Activated CD4-positive, alpha-beta T cell treated with anti-CD3 and anti-CD28 coated beads, Interleukin-2, amount 50 U/mL, for 48 hours (primary cell): ENCODE measurements around the gene RALGDS.
A peak's percentile ranks its signal among the peaks of the same experiment; 100 is the strongest.
"Not testable (repeated sequence)": the region's sequence is repeated elsewhere in the genome, so short reads cannot be mapped to it uniquely, and the experiment has no call there.

Source experiments
- DNase-seq, 2 experiments: peaks; one replicate each; pipeline ENCODE4 v3.0.0-alpha.2; 2020

The RALGDS gene

DNA sequence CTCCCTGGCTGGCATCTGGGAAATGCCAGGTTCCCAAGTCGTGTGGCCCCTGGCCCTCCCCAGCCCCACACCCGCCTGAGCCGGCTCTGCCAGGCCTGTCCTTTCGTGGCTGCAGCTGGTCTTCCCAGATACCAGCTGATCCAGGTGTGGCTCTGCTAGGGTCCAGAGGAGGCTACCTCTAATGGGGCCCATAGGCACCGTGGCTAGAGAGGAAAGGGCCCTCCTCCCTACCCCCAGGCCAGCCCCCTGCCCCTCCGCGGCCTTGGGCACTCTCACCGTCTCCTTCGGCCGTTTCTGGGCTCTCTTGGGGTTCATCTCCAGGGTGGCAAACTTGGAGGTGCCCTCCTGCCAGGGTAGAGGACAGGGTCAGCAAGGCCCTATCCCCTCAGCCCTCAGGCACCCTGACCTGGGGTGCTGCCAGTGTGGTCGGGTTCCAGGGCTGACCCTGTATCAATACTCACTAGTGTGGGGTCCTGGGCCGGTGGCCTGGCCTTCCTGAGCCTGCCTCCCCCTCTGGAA is 17.0 kb downstream of the RALGDS start:
- DNase-seq: no peak

- peak; percentile 53 to 54 for DNase-seq
These were observed 17.7 kb downstream of the RALGDS start for GRCh38 chr9:133103183-133103986.

DNA sequence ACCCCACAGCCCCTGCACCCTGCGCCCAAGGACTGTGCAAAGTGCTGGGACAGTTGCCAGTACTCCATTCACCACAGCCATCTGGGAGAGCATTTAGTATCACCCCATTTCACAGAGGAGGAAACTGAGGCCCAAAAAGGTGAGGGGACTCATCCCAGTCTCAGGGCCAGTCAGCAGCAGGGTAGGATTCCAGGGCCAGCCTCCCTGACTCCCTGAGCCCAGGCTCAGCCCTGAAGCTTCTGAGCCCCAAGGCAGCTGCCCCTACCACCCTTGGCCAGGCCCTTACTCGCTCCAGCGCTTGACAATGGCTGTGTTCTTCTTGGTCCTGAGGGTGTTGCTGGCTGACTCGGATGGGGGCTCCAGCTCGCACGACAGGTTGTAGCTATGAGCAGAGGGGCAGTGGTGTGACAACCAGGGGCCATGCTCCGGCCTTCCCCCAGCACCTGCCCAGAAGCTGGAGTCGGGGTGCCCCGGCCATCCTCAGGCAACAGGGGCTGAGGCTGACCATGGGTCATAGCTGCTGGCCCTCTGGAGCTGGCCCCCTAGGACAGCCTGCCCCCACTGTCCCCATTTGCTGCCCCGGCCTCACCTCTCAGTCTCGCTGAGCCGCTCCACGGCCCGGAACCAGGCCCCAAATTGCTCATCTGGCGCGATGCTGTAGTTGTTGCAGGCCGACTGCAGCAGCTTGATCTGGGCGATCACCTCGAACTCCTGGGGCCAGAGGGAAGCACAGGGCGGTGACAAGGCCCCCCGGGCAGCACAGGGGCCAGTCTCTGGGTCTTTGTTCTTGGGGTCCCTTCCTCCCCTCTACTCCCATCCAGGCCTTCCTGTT is 18.6 kb downstream of the RALGDS start:
- DNase-seq: no peak

- no peak for DNase-seq
These were observed 19.5 kb downstream of the RALGDS start for GRCh38 chr9:133101356-133102189.

GRCh38 chr9:133100506-133101355 is 20.3 kb downstream of the RALGDS start:
- DNase-seq: no peak

GRCh38 chr9:133099726-133100505 is 21.1 kb downstream of the RALGDS start:
- no peak for DNase-seq

GRCh38 chr9:133098871-133099270 is 22.2 kb downstream of the RALGDS start:
- DNase-seq: no peak

DNA sequence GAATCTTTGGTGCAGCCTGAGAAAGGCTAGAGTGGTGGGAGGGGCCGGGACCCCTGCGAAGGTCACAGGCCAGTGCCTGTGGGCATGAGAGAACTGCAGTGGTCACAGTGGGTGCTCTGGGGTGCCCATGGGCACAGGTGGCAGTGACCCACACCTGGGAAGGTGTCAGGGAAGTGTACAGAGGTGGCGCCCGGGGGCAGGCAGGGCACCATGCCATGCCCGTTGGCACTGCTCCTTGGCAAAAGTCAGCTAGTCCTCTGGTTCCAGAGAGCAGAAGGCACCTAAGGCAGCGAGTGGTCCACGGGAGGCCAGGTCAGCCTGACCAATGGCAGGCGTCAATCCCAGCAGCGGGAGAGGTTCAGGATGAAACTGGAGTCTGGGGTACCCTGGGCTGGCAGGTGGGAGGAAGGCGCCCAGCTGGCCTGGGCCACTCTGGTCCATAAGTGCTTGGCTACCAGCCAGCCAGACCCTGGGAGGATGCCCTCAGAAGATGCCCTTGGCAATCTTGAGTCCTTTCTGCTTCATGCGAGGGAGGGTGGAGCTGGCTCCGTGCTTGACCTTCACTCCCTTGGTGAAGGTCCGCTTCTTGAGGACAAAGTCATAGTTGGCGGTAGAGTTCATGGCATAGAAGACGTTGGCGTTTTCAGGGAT is 22.8 kb downstream of the RALGDS start:
- no peak for DNase-seq

DNA sequence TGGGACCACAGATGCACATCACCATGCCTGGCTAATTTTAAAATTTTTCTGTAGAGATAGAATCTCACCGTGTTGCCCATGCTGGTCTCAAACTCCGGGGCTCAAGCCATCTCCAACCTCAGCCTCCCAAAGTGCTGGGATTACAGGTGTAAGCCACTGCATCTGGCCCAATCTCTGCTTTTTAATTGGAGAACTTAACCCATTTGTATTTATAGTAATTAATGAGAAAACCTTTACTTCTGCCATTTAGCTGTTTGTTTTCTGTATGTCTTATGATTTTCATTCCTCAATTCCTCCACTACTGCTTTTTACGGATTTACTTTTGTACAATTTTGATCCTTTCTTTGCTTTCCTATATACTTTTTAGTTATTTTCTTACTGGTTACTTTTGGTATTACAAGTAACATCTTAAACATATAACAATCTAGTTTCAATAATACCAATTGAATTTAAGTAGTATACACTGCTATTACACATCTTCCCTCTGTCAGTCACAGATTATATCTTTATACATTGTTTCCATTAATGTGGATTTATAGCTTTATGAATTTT is 26.1 kb downstream of the RALGDS start:
- no peak for DNase-seq

DNA sequence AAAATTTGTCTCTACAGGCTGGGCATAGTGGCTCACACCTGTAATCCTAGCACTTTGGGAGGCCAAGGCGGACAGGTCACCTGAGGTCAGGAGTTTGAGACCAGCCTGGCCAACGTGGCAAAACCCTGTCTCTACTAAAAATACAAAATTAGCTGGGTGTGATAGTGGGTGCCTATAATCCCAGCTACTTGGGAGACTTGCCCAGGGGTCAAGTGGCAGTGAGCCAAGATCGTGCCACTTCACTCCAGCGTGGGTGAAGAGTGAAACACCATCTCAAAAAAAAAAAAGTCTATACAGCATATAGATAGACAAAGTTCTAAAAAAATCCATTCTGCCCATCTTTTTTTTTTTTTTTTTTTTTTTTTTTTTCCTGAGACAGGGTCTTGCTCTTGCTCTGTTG is 26.7 kb downstream of the RALGDS start:
- DNase-seq: not testable (repeated sequence)

DNA sequence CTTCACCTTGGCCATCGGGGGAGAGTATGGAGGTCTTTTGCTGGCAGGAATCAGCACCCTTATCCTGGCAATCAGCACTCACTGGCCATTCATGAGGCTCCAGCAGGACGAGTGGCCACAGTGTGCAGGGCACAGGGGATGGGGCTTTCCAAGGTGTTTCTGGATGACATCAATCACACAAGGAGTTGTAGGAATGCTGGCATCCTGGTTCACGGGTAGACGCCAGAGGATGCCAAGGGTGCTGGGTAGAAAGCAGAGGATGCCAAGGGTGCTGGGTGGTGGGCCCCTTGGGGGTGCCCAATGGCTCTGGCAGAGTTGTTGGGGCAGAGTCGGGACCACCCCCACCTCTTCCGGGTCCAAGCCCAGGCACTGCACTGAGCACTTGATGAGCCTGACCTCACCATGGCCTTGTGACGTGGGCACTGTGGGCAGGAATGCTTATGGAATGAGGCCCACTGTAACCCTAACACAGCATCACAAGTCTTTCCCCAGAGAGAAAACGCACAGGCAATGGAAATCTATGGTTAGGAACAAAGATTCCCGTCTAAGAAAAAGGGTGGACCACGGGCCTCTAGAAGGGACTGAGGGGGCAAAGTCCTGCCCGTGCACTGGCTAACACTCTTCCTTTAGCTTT is 30.2 kb downstream of the RALGDS start:
- no peak for DNase-seq

- no peak for DNase-seq
These were observed 30.9 kb downstream of the RALGDS start for GRCh38 chr9:133090187-133090586.

DNA sequence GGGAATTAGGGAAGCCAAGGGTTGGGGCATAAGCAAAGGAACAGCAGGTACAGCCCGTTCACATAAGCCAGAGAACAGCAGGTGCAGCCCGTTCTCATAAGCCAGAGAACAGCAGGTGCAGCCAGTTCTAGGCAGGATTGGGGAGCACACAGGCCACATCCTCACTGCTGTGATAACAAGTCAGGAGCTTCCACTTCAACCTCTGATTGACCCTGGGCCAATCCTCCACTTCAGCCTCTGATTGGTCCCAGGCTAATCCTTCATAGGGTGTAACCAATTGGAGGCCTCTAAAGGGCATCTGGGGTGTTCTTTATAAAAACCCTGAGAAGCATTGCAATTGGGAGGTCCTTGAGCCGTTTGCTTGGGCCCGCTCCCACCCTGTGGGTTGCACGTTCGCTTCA is 31.8 kb downstream of the RALGDS start:
- DNase-seq: no peak

DNA sequence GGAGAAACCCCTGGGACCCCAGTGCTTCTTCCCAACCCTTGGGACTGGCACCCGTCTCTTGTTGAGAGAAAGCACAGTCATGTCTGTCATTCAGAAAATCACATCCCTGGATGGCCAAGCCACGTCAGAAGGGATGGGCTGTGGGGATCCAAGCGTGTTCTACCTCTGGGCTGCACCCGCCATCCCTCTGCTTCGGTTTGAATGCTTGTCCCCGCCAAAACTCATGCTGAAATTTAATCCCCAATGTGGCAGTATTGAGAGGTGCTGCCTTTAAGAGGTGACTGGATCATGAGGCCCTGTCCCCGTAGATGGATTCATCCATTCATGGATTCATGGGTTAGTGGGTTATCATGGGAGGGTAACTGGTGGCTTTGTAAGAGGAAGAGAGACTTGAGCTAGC is 32.3 kb downstream of the RALGDS start:
- no peak for DNase-seq

DNA sequence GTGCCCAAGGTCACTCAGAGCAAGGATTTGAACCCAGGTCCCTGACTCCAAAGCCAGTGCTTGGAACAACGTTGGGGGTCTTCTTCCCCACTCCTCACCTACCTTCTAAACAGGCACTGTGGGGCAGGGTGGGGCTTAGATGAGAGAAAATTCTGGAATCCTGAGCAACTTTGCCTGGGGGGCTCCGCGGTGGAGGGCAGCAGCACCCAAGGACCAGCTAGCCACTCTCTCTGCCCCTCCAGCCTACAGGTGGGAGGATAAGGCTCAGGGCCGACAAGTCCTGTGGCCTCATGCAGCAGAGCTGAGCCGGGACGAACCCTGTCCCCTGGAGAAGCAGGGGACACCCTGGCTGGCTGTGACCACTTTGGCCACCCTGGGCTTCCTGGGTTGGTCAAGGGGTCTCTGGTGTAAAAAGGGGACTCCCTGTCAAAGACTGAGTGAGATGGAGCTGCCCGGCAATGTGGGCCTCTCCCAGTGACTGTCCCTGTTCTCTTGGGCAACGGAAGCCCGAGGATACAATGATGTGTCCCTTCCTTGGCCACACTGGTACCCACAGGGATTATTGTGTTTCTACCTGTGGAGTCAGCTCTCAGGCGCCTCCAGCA is 32.8 kb downstream of the RALGDS start:
- no peak for DNase-seq

DNA sequence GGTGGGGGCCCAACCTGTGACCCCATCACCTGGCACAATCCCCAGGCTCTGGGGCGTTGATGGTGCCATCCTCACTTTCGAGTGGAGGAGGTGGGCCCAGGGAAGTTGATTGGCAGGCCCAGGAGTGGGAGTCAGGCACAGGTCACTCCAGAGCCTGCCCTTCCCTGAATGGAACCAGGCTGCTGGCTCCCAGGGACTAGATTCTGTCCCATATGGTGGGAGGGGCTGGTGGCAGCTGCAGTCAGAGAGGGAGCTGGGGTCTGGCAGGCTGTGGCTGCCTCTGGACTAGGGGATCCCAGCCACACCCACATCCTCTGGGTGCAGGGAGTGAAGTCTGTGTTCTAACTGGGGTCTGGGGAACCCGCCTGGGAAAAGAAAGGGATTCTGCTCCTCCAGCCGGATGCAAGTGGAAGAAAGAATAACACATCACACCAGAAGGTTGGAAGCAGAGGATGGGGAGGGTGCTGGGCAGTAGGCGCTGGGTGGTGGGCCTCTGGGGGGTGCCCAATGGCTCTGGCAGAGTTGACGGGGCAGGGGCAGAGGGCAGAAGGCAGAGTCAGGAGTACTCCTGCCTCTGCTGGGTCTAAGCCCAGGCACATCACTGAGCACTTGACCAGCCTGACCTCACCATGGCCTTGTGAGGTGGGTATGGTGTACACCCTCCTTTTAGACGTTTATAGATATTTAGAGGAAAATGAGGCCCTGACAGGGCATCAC is 33.5 kb downstream of the RALGDS start:
- DNase-seq: no peak

DNA sequence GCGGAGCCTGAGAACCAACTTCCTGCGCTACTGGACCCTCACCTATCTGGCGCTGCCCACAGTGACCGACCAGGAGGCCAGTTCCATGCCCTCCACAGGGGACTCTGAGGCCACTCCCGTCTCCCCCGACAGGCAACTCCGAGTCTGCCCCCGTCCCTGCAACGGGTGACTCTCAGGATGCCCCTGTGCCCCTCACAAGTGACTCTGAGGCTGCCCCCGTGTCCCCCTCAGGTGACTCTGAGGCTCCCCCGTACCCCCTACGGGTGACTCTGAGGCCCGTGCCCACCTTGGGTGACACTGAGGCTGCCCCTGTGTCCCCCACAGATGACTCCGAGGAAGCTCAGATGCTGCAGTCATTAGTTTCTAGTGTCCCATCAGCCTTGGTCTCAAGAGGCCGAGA is 34.1 kb downstream of the RALGDS start:
- DNase-seq: no peak

DNA sequence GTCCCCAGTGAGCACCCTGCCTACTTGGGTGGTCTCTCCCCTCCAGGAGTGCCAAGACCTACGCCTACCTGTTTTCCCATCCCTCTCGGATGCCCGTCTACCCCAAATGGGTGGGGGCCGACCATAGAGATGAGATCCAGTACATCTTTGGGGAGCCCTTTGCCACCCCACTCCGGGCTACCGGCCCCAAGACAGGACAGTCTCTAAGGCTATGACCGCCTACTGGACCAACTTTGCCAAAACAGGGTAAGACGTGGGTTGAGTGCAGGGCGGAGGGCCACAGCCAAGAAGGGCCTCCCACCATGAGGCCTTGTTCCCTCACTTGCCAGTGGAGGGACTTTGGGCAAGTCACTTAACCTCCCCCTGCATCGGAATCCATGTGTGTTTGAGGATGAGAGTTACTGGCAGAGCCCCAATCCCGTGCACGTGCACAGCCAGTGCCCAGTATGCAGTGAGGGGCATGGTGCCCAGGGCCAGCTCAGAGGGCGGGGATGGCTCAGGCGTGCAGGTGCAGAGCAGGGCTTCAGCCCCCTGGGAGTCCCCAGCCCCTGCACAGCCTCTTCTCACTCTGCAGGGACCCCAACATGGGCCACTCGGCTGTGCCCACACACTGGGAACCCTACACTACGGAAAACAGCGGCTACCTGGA is 34.7 kb downstream of the RALGDS start:
- not testable (repeated sequence) for DNase-seq
